ENCODE measurements around the gene KCNIP3. TPM values are rescaled to one million over a fixed set of nuclear protein-coding genes. Genes with fewer than 3 reads are reported as not detected.

The KCNIP3 gene
- total RNA-seq, 1 experiment from 2014 or later, result not detected

GRCh38 chr2:95353055-95353575 lies 56.0 kb downstream of the KCNIP3 start:
- ChIA-PET POLR2A (no interaction called here), CTCF (no interaction called here)
- H3K9me3 Mint-ChIP-seq (ENCODE audit: unreplicated experiment), result no peaks in the 10 kb centered on the region
- no peaks in the 10 kb centered on the region for H3K36me3 Mint-ChIP-seq (ENCODE audit: insufficient read depth, unreplicated experiment)
- no TSS peak for BruUV-seq (replicated peaks)
- H3K4me3 Mint-ChIP-seq (ENCODE audit: unreplicated experiment), result no peak overlapping the region
- no peak for DNase-seq
- no peaks in the 10 kb centered on the region for H3K36me3 ChIP-seq (ENCODE audit: control insufficient read depth, insufficient read depth, low read length)
- intact Hi-C loops (cut with micrococcal nuclease; ENCODE audit: unreplicated experiment), result no loop called here
- no peaks in the 10 kb centered on the region for H3K4me1 Mint-ChIP-seq (ENCODE audit: low read depth, unreplicated experiment)
- H3K4me1 ChIP-seq, result no peaks in the 10 kb centered on the region
- no peaks in the 10 kb centered on the region for H3K9me3 ChIP-seq
- H3K27me3 ChIP-seq (replicated peaks; ENCODE audit: control insufficient read depth, insufficient read depth, low read length), result peaks cover 1% of the 10 kb centered on the region; the same call in 1 of the 2 replicates
- no peak overlapping the region for H3K27ac Mint-ChIP-seq (ENCODE audit: unreplicated experiment)
- H3K27me3 Mint-ChIP-seq (ENCODE audit: insufficient read depth, unreplicated experiment), result peaks cover 19% of the 10 kb centered on the region
- no peak for TF ChIP-seq CTCF (IDR thresholded peaks at IDR 0.05; ENCODE audit: insufficient read depth in 1 of 2, low read depth in 1 of 2, low read length in 1 of 2, severe bottlenecking in 1 of 2, unreplicated experiment in 1 of 2)
- no peak overlapping the region for H3K4me3 ChIP-seq (ENCODE audit: low read depth, low read length)

GRCh38 chr2:95353613-95354468 lies 56.7 kb downstream of the KCNIP3 start:
- Mint-ChIP-seq H3K27me3 (ENCODE audit: insufficient read depth, unreplicated experiment) (peaks cover 16% of the 10 kb centered on the region), H3K36me3 (ENCODE audit: insufficient read depth, unreplicated experiment) (no peaks in the 10 kb centered on the region), H3K27ac (ENCODE audit: unreplicated experiment) (no peak overlapping the region), H3K4me1 (ENCODE audit: low read depth, unreplicated experiment) (no peaks in the 10 kb centered on the region), H3K4me3 (ENCODE audit: unreplicated experiment) (no peak overlapping the region), H3K9me3 (ENCODE audit: unreplicated experiment) (no peaks in the 10 kb centered on the region)
- ChIA-PET POLR2A (no interaction called here), CTCF (no interaction called here)
- no peaks in the 10 kb centered on the region for H3K9me3 ChIP-seq
- H3K27me3 ChIP-seq (replicated peaks; ENCODE audit: control insufficient read depth, insufficient read depth, low read length), result 0 out of 2 replicates have a peak, but pooled peaks cover 1% of the 10 kb centered on the region
- H3K4me1 ChIP-seq, result no peaks in the 10 kb centered on the region
- BruUV-seq (replicated peaks), result no TSS peak
- H3K36me3 ChIP-seq (ENCODE audit: control insufficient read depth, insufficient read depth, low read length), result no peaks in the 10 kb centered on the region
- intact Hi-C loops (cut with micrococcal nuclease; ENCODE audit: unreplicated experiment), result no loop called here
- TF ChIP-seq CTCF (IDR thresholded peaks at IDR 0.05; ENCODE audit: insufficient read depth in 1 of 2, low read depth in 1 of 2, low read length in 1 of 2, severe bottlenecking in 1 of 2, unreplicated experiment in 1 of 2), result no peak
- no peak overlapping the region for H3K4me3 ChIP-seq (ENCODE audit: low read depth, low read length)
- DNase-seq, result no peak

GRCh38 chr2:95354469-95354901 lies 57.3 kb downstream of the KCNIP3 start:
- CTCF ChIA-PET, result no interaction called here
- Mint-ChIP-seq H3K4me1 (ENCODE audit: low read depth, unreplicated experiment) (no peaks in the 10 kb centered on the region), H3K9me3 (ENCODE audit: unreplicated experiment) (no peaks in the 10 kb centered on the region), H3K27ac (ENCODE audit: unreplicated experiment) (no peak overlapping the region), H3K36me3 (ENCODE audit: insufficient read depth, unreplicated experiment) (no peaks in the 10 kb centered on the region), H3K4me3 (ENCODE audit: unreplicated experiment) (no peak overlapping the region), H3K27me3 (ENCODE audit: insufficient read depth, unreplicated experiment) (peaks cover 16% of the 10 kb centered on the region)
- Histone ChIP-seq H3K4me1 (no peaks in the 10 kb centered on the region), H3K4me3 (ENCODE audit: low read depth, low read length) (no peak overlapping the region), H3K9me3 (no peaks in the 10 kb centered on the region), H3K36me3 (ENCODE audit: control insufficient read depth, insufficient read depth, low read length) (no peaks in the 10 kb centered on the region), H3K27me3 (replicated peaks; ENCODE audit: control insufficient read depth, insufficient read depth, low read length) (0 out of 2 replicates have a peak, but pooled peaks cover 1% of the 10 kb centered on the region)
- POLR2A ChIA-PET, result no interaction called here
- intact Hi-C loops (cut with micrococcal nuclease; ENCODE audit: unreplicated experiment), result no loop called here
- no TSS peak for BruUV-seq (replicated peaks)
- DNase-seq, result no peak
- TF ChIP-seq CTCF (IDR thresholded peaks at IDR 0.05; ENCODE audit: insufficient read depth in 1 of 2, low read depth in 1 of 2, low read length in 1 of 2, severe bottlenecking in 1 of 2, unreplicated experiment in 1 of 2), result no peak

Measured in Caco-2 (cell line).